Renal pelvis (tissue), 4 donors: ENCODE results near the gene PTCSC3. TPM values are rescaled to one million over a fixed set of nuclear protein-coding genes. Genes with fewer than 3 reads are reported as not detected.
A peak's percentile ranks its signal among the peaks of the same experiment; 100 is the strongest.
"Not testable (repeated sequence)": the region's sequence is repeated elsewhere in the genome, so short reads cannot be mapped to it uniquely, and the experiment has no call there.

ENCODE experiments used
- DNase-seq: peaks from one replicate; pipeline ENCODE4 v3.0.0-alpha.2; 2013
- polyA plus RNA-seq, 3 donors: library from polyadenylated mRNA; unstranded; fragments of 120-200 nt; gene quantifications; one replicate each; pipeline ENCODE4 v1.2.1, GENCODE V29; 2013; ENCODE audit not compliant: insufficient read length in 3 of 3

The PTCSC3 gene
- polyA plus RNA-seq, 3 donors, result 0.31 to 0.95 (median 0.46) TPM

GRCh38 chr14:36174767-36175424 is 1.6 kb downstream of the PTCSC3 start:
- no peak for DNase-seq

DNA sequence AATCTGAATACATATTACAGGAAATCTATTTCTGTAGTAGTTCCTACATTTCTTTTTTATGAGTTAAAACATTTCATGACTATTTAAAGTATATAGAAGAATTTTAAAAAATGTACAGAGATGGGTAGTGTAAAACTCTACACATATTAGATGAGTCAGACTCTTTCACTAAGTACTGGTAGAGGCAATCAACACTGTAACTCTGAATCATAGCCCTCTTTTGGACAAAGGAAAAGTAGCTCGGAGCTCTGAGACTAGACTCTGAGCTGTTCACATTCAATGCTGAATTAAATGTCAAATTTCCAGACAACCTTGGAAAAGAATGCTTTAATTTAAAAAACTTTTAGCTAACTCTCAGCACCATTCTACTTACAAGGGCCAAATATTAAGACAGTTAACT is 3.4 kb downstream of the PTCSC3 start:
- DNase-seq, result no peak

GRCh38 chr14:36171607-36172006 is 4.9 kb downstream of the PTCSC3 start:
- no peak for DNase-seq

DNA sequence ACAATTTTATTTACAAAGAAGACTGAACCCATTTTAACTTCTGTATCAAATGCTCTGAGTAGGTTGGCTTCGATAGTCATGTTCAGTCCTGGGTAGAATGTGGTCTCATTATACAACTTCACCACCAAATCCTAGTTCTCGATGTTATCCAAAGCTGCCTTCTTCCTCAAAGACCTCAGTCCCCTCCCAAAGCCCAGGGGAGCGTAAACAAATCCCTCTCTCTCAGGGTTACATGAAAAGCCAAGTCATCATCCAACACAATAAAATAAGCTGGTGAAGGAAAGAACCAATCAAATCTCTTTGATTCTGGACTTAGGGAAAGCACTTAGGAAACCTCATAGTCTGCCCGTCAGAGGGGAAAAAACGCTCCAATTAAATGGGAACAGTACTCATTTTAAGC is 9.1 kb downstream of the PTCSC3 start:
- no peak for DNase-seq

- DNase-seq, result no peak
Measured at GRCh38 chr14:36163451-36163850, 13.1 kb downstream of the PTCSC3 start.

DNA sequence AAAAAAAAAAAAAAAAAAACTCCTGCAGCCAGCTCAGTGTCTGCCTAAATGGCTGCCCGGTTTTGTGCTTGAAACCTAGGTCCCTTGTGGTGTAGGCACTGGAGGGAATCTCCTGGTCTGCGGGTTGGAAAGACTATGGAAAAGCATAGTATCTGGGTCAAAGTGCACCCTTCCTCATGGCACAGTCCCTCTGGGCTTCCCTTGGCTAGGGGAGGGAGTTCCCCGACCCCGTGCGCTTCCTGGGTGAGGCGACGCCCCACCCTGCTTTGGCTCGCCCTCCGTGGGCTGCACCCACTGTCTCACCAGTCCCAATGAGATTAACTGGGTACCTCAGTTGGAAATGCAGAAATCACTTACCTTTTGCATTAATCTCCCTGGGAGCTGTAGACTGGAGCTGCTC is 14.3 kb downstream of the PTCSC3 start:
- DNase-seq, result no peak

GRCh38 chr14:36161776-36162175 is 14.7 kb downstream of the PTCSC3 start:
- DNase-seq, result no peak

GRCh38 chr14:36151335-36151734 is 25.2 kb downstream of the PTCSC3 start:
- no peak for DNase-seq

DNA sequence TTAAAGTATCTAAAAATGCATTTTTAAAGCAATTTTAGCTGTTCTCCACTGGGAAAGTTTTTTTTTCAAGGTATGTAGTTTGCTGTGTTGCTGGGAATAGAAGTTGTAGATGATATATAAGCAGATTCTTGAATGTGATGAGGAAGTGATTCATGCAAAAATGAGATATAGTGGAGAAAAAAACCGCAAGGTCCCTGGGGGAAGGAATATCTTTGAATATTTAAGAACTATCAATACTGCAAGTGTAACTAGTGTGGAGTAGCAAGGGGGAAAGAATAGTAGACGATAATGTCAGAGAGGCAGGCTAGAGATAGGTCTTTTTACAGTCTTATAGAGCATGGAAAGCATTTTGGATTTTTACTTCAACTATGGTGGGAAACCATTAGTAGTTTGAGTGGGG is 42.5 kb downstream of the PTCSC3 start:
- no peak for DNase-seq

DNA sequence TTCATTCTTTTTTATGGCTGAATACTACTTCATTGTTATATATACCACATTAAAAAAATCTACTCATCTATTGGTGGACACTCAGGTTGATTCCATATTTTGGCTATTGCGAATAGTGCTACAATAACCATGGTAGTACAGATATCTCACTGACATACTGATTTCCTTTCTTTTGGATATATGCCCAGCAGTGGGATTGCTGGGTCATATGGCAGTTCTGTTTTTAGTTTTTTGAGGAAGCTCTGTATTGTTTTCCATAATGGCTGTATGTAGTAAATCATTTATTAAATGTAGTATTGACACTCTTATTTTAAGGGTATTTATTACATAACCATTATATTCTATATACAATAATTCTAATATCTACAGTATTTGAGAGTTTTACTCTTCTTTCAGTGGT is 43.7 kb downstream of the PTCSC3 start:
- no peak for DNase-seq

DNA sequence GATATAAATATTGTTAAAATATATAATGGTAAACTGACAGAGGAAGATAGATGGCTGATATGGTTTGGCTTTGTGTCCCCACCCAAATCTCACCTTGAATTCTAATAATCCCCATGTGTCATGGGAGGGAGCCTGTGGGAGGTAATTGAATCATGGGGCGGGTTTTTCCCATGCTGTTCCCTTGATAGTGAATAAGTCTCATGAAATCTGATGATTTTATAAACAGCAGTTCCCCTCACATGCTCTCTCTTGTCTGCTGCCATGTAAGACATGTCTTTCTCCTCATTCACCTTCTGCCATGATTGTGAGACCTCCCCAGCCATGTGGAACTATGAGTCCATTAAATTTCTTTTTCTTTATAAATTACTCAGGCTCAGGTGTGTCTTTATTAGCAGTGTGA is 46.3 kb downstream of the PTCSC3 start:
- no peak for DNase-seq

DNA sequence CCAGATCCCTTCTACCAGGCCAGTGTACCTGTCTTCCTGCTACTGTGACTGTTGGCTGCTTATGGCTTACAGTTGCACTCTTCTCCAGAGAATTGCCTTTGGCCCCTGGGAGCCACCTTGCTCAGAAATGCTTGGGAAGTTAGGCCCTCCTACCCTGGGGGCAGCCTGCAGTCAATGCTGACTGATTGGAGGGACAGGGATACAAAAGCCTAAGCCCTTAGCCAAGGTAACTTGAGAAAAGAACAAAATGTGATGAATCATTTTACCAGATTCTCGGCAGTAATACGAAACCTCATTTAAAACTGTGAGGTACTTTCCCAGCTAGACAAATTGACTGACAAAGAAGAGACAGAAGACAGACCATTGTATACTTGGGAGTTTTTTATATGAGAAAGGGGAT is 47.3 kb downstream of the PTCSC3 start:
- no peak for DNase-seq

GRCh38 chr14:36113341-36113740 is 63.2 kb downstream of the PTCSC3 start:
- DNase-seq, result peak; percentile 70

- no peak for DNase-seq
Measured at GRCh38 chr14:36111822-36112583, 64.5 kb downstream of the PTCSC3 start.

DNA sequence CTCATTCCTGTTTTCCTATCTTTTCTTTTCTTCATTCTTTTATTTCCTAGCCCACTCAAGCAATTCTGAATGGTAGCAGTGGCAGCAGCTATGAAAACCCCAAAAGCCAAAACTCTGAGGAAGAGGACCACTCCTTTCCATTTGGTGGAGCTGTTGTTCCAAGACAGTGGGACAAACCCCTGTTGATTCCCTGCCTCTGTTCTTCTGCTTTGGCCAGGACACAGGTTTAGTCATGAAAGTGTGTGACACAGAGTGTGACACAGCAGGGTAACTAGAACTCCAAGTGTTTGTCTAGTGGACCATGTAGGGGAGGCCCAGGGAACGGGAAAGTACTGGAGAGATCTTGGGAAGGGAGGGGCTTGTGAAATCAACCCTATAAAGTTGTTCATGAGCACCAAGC is 71.1 kb downstream of the PTCSC3 start:
- peak; percentile 50 for DNase-seq

GRCh38 chr14:36104258-36104657 is 72.3 kb downstream of the PTCSC3 start:
- not testable (repeated sequence) for DNase-seq

DNA sequence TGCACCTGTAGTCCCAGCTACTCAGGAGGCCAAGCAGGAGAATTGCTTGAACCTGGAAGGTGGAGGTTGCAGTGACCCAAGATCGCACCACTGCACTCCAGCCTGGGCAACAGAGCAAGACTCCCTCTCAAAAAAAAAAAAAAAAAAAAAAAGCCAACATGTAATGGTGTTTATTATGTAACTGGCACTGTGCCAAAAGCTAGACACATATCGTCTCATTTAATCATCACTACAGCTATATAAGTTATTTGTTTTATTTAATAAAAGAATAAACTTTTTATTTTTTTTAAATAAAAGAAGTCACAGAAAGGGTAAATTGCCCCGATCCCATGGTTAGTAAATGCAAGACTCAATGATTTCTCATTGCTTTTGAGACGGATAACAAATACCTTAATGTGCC is 76.9 kb downstream of the PTCSC3 start:
- no peak for DNase-seq

GRCh38 chr14:36097356-36097755 is 79.2 kb downstream of the PTCSC3 start:
- no peak for DNase-seq

- DNase-seq, result no peak
Measured at GRCh38 chr14:36096090-36096489, 80.4 kb downstream of the PTCSC3 start.

- DNase-seq, result no peak
Measured at GRCh38 chr14:36094963-36095362, 81.6 kb downstream of the PTCSC3 start.

- peak; percentile 69 for DNase-seq
Measured at GRCh38 chr14:36091096-36091495, 85.4 kb downstream of the PTCSC3 start.

DNA sequence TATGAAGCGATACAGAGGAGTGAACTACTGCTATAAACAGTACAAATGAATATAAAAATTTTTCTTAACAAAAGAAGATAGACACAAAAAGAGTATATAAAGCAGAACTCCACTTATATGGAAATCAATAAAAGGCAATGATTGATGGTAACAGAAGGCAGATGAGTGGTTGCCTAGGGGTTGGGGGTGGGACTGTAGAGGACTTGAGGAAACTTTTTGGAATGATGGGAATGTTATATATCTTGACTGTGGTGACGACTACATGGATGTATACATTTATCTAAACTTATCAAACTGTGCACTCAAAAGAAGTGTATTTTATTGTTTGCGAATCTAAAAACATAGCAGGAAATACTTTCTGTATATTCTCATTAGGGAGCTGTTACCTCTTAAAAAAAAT is 89.1 kb downstream of the PTCSC3 start:
- no peak for DNase-seq

- no peak for DNase-seq
Measured at GRCh38 chr14:36086629-36087395, 89.7 kb downstream of the PTCSC3 start.
